PC-3 (cell line): ENCODE results near the gene TMPRSS13. TPM values are rescaled to one million over a fixed set of nuclear protein-coding genes. Genes with fewer than 3 reads are reported as not detected.

Experiments
- ATAC-seq: fragments of 200-7000 bp; cut with Tn5 transposase; 2 replicates; pipeline ENCODE4 v1.9.1; 2020; ENCODE audit warnings: mild to moderate bottlenecking, moderate library complexity
- BruUV-seq: library from RNA; stranded (reverse); fragments of 400-500 nt; replicated peaks from 2 replicates; lab custom pipeline; 2021; lab: Mats Ljungman, UMichigan
- CTCF ChIA-PET: fragments of 300-600 bp; sonication (Branson Sonifier 250); formaldehyde crosslinking; loops from one replicate; lab custom pipeline; 2022; ENCODE audit warnings: antibody characterized with exemption; lab: Charles Lee
- POLR2A ChIA-PET: fragments of 300-600 bp; sonication (Branson Sonifier 250); formaldehyde crosslinking; loops from one replicate; lab custom pipeline; 2022; ENCODE audit warnings: antibody characterized with exemption; ENCODE audit not compliant: unreplicated experiment; lab: Charles Lee
- DNase-seq: peaks from one replicate; pipeline ENCODE4 v3.0.0-alpha.2; 2015
- H2AFZ ChIP-seq: fragments of 300-600 bp; sonication (generic); 2 replicates; pipeline ENCODE4 v1.6.0; 2016; ENCODE audit warnings: antibody characterized with exemption, low read length
- H3F3A ChIP-seq: fragments of 300-600 bp; sonication (generic); one replicate; pipeline ENCODE4 v1.6.0; 2017; ENCODE audit warnings: antibody characterized with exemption, low read length, control low read depth, mild to moderate bottlenecking; ENCODE audit not compliant: unreplicated experiment
- H3K27ac ChIP-seq: fragments of 300-600 bp; sonication (generic); 2 replicates; pipeline ENCODE4 v1.5.1; 2016; ENCODE audit warnings: mild to moderate bottlenecking, low read length
- H3K27me3 ChIP-seq: fragments of 300-600 bp; sonication (generic); 2 replicates; pipeline ENCODE4 v1.6.1; 2016; ENCODE audit warnings: low read length, mixed read lengths
- H3K36me3 ChIP-seq: fragments of 300-600 bp; sonication (generic); 2 replicates; pipeline ENCODE4 v1.6.1; 2016; ENCODE audit warnings: low read depth, mixed run types, low read length, mixed read lengths
- H3K4me1 ChIP-seq: fragments of 300-600 bp; sonication (generic); 2 replicates; pipeline ENCODE4 v1.5.1; 2016; ENCODE audit warnings: low read length; ENCODE audit not compliant: insufficient read depth
- H3K4me2 ChIP-seq: fragments of 300-600 bp; sonication (generic); 2 replicates; pipeline ENCODE4 v1.6.0; 2016; ENCODE audit warnings: low read length
- H3K4me3 ChIP-seq: fragments of 300-600 bp; sonication (generic); 2 replicates; pipeline ENCODE4 v1.5.1; 2016; ENCODE audit warnings: mild to moderate bottlenecking, low read length, mixed read lengths
- H3K79me2 ChIP-seq: fragments of 300-600 bp; sonication (generic); 2 replicates; pipeline ENCODE4 v1.6.1; 2017; ENCODE audit warnings: low read length, mixed read lengths
- H3K9ac ChIP-seq: fragments of 300-600 bp; sonication (generic); 2 replicates; pipeline ENCODE4 v1.6.0; 2016; ENCODE audit warnings: mild to moderate bottlenecking, low read length
- H3K9me2 ChIP-seq: fragments of 300-600 bp; sonication (generic); replicated peaks from 2 replicates; pipeline ENCODE4 v1.6.1; 2016; ENCODE audit warnings: mixed run types, low read length, mixed read lengths
- H3K9me3 ChIP-seq: fragments of 300-600 bp; sonication (generic); 2 replicates; pipeline ENCODE4 v1.6.1; 2016; ENCODE audit warnings: low read length, mixed read lengths
- H4K20me1 ChIP-seq: fragments of 300-600 bp; sonication (generic); 2 replicates; pipeline ENCODE4 v1.6.1; 2016; ENCODE audit warnings: low read length, mixed read lengths
- EZH2 ChIP-seq: fragments of 300-600 bp; sonication (generic); IDR thresholded peaks from one replicate; pipeline ENCODE4 v1.6.1; 2017; ENCODE audit warnings: antibody characterized with exemption, mild to moderate bottlenecking, low read length; ENCODE audit not compliant: unreplicated experiment
- EZH2phosphoT487 ChIP-seq: fragments of 300-600 bp; sonication (generic); IDR thresholded peaks from 2 replicates; pipeline ENCODE4 v1.6.1; 2018; ENCODE audit warnings: mild to moderate bottlenecking, antibody characterized with exemption, low read length, borderline replicate concordance
- intact Hi-C: fragments of 100-400 bp; cut with micrococcal nuclease; formaldehyde crosslinking; loops from 2 replicates; pipeline ENCODE4 v1.9.0; 2023
- total RNA-seq: library from RNA; depleted of rRNA; stranded (reverse); fragments of >200 nt; gene quantifications from 2 replicates; pipeline ENCODE4 v1.2.3, GENCODE V29; 2014
- TF ChIP-seq, protein P1 (sequence below): fragments of 300-600 bp; sonication (generic); conservative IDR thresholded peaks from 2 replicates; pipeline ENCODE4 v1.5.1; 2017; ENCODE audit warnings: antibody characterized with exemption, low read depth, mild to moderate bottlenecking, low read length

The TMPRSS13 gene
- total RNA-seq, 1 experiment from 2014 or later: 2.9 TPM

DNA sequence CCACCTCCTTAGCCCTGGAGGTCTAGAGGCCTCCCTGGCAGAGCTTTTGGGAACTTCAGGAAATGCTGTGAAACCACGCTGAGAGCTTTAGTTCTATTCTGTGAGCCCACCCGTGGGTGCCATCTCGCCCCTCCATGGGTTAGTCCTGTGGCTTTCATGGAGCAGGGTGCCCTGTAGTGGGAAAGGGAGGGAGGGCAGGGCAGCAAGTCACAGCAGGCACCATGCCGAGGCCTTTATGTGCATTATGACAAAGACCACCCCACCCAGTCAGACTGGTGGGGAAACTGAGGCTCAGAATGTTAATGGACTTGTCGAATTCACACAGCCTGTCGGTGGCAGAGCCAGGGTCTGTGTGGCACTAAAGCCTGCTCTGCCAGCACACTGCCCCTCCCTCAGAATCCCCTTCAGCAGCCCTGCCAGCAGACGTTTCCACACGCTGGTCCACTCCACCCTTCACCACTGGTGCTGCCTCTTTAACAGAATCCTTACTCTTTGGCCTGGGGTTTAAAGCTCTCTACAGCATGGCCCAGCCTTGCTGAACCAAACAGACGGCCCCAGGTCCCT is 13.4 kb downstream of the TMPRSS13 start:
- no TSS peak for BruUV-seq
- no peak overlapping the region for H3K27ac ChIP-seq
- H3K4me1 ChIP-seq: no peaks in the 10 kb centered on the region
- no peaks in the 10 kb centered on the region for H3K9me3 ChIP-seq
- H3K79me2 ChIP-seq: no peaks in the 10 kb centered on the region
- peaks cover 68% of the 10 kb centered on the region for H3K27me3 ChIP-seq
- intact Hi-C loops: no loop called here
- H2AFZ ChIP-seq: no peak overlapping the region
- no peak overlapping the region for H3K4me2 ChIP-seq
- H3K9me2 ChIP-seq: no peaks in the 10 kb centered on the region
- ATAC-seq: no peak
- no peaks in the 10 kb centered on the region for H3K36me3 ChIP-seq
- POLR2A ChIA-PET: no interaction called here
- no peaks in the 10 kb centered on the region for H3F3A ChIP-seq
- DNase-seq: no peak
- H4K20me1 ChIP-seq: no peaks in the 10 kb centered on the region
- H3K9ac ChIP-seq: no peak overlapping the region
- TF ChIP-seq EZH2: no peak
- TF ChIP-seq, protein P1, sequence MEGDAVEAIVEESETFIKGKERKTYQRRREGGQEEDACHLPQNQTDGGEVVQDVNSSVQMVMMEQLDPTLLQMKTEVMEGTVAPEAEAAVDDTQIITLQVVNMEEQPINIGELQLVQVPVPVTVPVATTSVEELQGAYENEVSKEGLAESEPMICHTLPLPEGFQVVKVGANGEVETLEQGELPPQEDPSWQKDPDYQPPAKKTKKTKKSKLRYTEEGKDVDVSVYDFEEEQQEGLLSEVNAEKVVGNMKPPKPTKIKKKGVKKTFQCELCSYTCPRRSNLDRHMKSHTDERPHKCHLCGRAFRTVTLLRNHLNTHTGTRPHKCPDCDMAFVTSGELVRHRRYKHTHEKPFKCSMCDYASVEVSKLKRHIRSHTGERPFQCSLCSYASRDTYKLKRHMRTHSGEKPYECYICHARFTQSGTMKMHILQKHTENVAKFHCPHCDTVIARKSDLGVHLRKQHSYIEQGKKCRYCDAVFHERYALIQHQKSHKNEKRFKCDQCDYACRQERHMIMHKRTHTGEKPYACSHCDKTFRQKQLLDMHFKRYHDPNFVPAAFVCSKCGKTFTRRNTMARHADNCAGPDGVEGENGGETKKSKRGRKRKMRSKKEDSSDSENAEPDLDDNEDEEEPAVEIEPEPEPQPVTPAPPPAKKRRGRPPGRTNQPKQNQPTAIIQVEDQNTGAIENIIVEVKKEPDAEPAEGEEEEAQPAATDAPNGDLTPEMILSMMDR: no peak
- TF ChIP-seq EZH2phosphoT487: no peak
- CTCF ChIA-PET: no interaction called here
- H3K4me3 ChIP-seq: no peak overlapping the region

DNA sequence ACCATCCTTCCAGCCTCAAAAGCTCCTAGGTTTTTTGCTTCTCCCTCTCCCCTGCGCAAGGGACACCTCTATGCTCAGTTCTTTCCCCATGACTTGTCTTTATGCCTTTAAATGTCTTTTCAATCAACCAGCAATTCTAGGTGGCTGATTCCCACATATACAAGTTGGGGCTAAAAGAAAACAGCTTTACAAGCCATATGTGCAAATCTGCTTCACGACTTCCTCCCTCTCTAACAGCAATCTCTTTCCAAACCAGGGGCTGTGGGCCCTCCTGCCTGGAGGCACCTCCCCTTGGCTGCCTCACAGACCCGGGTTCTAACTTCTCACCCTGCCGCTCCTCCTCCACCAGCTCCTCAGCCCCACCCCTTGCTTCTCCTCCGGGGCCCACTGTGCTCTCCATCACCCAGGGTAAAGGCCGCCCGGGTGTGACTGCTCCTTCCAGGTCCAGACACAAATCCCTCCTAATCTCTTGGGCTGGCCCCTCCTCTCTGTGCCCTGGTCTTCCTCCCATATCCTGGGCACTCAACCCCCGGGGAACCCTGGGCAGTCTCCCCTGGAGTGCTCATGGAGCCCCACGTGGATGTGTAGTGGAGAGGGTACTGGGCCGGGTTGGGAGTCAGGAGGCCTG is 14.1 kb downstream of the TMPRSS13 start:
- intact Hi-C loops: no loop called here
- H3K27me3 ChIP-seq: peaks cover 67% of the 10 kb centered on the region
- ATAC-seq (no peak), DNase-seq (no peak)
- H3K9me3 ChIP-seq: no peaks in the 10 kb centered on the region
- no peaks in the 10 kb centered on the region for H4K20me1 ChIP-seq
- no peak overlapping the region for H3K4me3 ChIP-seq
- TF ChIP-seq EZH2phosphoT487 (no peak), EZH2 (no peak)
- TF ChIP-seq, protein P1: no peak
- H3K9me2 ChIP-seq: no peaks in the 10 kb centered on the region
- H3K36me3 ChIP-seq: no peaks in the 10 kb centered on the region
- BruUV-seq: no TSS peak
- H3K9ac ChIP-seq: no peak overlapping the region
- H3F3A ChIP-seq: no peaks in the 10 kb centered on the region
- no peak overlapping the region for H2AFZ ChIP-seq
- ChIA-PET POLR2A (no interaction called here), CTCF (no interaction called here)
- H3K4me1 ChIP-seq: no peaks in the 10 kb centered on the region
- H3K79me2 ChIP-seq: no peaks in the 10 kb centered on the region
- no peak overlapping the region for H3K27ac ChIP-seq
- H3K4me2 ChIP-seq: no peak overlapping the region

- intact Hi-C loops: no loop called here
- no peak for ATAC-seq
Observed at GRCh38 chr11:117914398-117914761, 14.8 kb downstream of the TMPRSS13 start.

More at GRCh38 chr11:117914398-117914761, 14.8 kb downstream of the TMPRSS13 start:
- H2AFZ ChIP-seq: no peak overlapping the region
- H3K36me3 ChIP-seq: no peaks in the 10 kb centered on the region
- H3K9me2 ChIP-seq: no peaks in the 10 kb centered on the region
- peaks cover 67% of the 10 kb centered on the region for H3K27me3 ChIP-seq
- no peaks in the 10 kb centered on the region for H3K9me3 ChIP-seq
- no peaks in the 10 kb centered on the region for H3F3A ChIP-seq
- no peak for TF ChIP-seq EZH2
- no peaks in the 10 kb centered on the region for H4K20me1 ChIP-seq
- POLR2A ChIA-PET: no interaction called here
- no peak overlapping the region for H3K4me2 ChIP-seq
- no peak overlapping the region for H3K4me3 ChIP-seq
- DNase-seq: no peak
- no peaks in the 10 kb centered on the region for H3K79me2 ChIP-seq
- CTCF ChIA-PET: no interaction called here
- H3K9ac ChIP-seq: no peak overlapping the region
- no peak overlapping the region for H3K27ac ChIP-seq
- BruUV-seq: no TSS peak
- H3K4me1 ChIP-seq: no peaks in the 10 kb centered on the region
